ENCODE measurements around the gene ZC3H18.

GRCh38 chr16:88652762-88653063, 82.5 kb downstream of the ZC3H18 start:
- TF ChIP-seq, protein P1, sequence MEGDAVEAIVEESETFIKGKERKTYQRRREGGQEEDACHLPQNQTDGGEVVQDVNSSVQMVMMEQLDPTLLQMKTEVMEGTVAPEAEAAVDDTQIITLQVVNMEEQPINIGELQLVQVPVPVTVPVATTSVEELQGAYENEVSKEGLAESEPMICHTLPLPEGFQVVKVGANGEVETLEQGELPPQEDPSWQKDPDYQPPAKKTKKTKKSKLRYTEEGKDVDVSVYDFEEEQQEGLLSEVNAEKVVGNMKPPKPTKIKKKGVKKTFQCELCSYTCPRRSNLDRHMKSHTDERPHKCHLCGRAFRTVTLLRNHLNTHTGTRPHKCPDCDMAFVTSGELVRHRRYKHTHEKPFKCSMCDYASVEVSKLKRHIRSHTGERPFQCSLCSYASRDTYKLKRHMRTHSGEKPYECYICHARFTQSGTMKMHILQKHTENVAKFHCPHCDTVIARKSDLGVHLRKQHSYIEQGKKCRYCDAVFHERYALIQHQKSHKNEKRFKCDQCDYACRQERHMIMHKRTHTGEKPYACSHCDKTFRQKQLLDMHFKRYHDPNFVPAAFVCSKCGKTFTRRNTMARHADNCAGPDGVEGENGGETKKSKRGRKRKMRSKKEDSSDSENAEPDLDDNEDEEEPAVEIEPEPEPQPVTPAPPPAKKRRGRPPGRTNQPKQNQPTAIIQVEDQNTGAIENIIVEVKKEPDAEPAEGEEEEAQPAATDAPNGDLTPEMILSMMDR (IDR thresholded peaks at IDR 0.05; ENCODE audit: poor library complexity, severe bottlenecking), result no peak
- TF ChIP-seq EP300 (conservative IDR thresholded peaks at IDR 0.05; ENCODE audit: poor library complexity, severe bottlenecking), result no peak
- TF ChIP-seq SMC3 (conservative IDR thresholded peaks at IDR 0.05; ENCODE audit: poor library complexity), result no peak
- no peak for TF ChIP-seq MXI1 (conservative IDR thresholded peaks at IDR 0.05; ENCODE audit: poor library complexity, severe bottlenecking)
- TF ChIP-seq TAF1 (IDR thresholded peaks at IDR 0.05; ENCODE audit: low read depth), result no peak
- TF ChIP-seq POLR2AphosphoS5 (IDR thresholded peaks at IDR 0.05), result no peak
- TF ChIP-seq RAD21 (conservative IDR thresholded peaks at IDR 0.05), result no peak
- no peak for TF ChIP-seq EZH2 (IDR thresholded peaks at IDR 0.05; ENCODE audit: borderline replicate concordance, insufficient read depth, low read length, poor library complexity, severe bottlenecking)
- TF ChIP-seq, protein P2, sequence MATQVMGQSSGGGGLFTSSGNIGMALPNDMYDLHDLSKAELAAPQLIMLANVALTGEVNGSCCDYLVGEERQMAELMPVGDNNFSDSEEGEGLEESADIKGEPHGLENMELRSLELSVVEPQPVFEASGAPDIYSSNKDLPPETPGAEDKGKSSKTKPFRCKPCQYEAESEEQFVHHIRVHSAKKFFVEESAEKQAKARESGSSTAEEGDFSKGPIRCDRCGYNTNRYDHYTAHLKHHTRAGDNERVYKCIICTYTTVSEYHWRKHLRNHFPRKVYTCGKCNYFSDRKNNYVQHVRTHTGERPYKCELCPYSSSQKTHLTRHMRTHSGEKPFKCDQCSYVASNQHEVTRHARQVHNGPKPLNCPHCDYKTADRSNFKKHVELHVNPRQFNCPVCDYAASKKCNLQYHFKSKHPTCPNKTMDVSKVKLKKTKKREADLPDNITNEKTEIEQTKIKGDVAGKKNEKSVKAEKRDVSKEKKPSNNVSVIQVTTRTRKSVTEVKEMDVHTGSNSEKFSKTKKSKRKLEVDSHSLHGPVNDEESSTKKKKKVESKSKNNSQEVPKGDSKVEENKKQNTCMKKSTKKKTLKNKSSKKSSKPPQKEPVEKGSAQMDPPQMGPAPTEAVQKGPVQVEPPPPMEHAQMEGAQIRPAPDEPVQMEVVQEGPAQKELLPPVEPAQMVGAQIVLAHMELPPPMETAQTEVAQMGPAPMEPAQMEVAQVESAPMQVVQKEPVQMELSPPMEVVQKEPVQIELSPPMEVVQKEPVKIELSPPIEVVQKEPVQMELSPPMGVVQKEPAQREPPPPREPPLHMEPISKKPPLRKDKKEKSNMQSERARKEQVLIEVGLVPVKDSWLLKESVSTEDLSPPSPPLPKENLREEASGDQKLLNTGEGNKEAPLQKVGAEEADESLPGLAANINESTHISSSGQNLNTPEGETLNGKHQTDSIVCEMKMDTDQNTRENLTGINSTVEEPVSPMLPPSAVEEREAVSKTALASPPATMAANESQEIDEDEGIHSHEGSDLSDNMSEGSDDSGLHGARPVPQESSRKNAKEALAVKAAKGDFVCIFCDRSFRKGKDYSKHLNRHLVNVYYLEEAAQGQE (IDR thresholded peaks at IDR 0.05; ENCODE audit: borderline replicate concordance), result no peak
